SK-N-SH treated with all-trans-retinoic acid at 6 μM for 48 hours (cell line): ENCODE data around the gene PHF21B.

Experiments
- ATAC-seq: fragments of 200-7000 bp; cut with Tn5 transposase; 3 replicates; pipeline ENCODE4 v1.9.1; 2020; ENCODE audit warnings: mild to moderate bottlenecking, moderate library complexity
- ARNTL ChIP-seq: fragments of 450-650 bp; formaldehyde crosslinking; IDR thresholded peaks from 2 replicates; pipeline ENCODE4 v1.5.0; 2020; ENCODE audit warnings: low read depth, mild to moderate bottlenecking, moderate library complexity, borderline replicate concordance
- CSDC2 ChIP-seq: fragments of 250-450 bp; sonication (Bioruptor Pico); IDR thresholded peaks from 2 replicates; pipeline ENCODE4 v1.5.0; 2020; ENCODE audit warnings: mild to moderate bottlenecking, moderate library complexity
- ESRRG ChIP-seq: fragments of 250-450 bp; sonication (Bioruptor Pico); IDR thresholded peaks from 2 replicates; pipeline ENCODE4 v1.6.1; 2021; ENCODE audit warnings: mild to moderate bottlenecking
- GLIS3 ChIP-seq: fragments of 250-450 bp; sonication (Bioruptor Pico); IDR thresholded peaks from 2 replicates; pipeline ENCODE4 v1.5.0; 2020; ENCODE audit warnings: mild to moderate bottlenecking, moderate library complexity
- ISL1 ChIP-seq: fragments of 250-450 bp; sonication (Bioruptor Pico); IDR thresholded peaks from 2 replicates; pipeline ENCODE4 v2.1.2; 2022; ENCODE audit warnings: mild to moderate bottlenecking, moderate library complexity
- OSR1 ChIP-seq: fragments of 250-450 bp; sonication (Bioruptor Pico); IDR thresholded peaks from 2 replicates; pipeline ENCODE4 v1.8.0; 2022; ENCODE audit warnings: moderate library complexity, mild to moderate bottlenecking, inconsistent platforms
- PPARA ChIP-seq: fragments of 250-450 bp; sonication (Bioruptor Pico); IDR thresholded peaks from 2 replicates; pipeline ENCODE4 v1.5.0; 2020; ENCODE audit warnings: mild to moderate bottlenecking, borderline replicate concordance
- RARB ChIP-seq: fragments of 250-450 bp; sonication (Bioruptor Pico); IDR thresholded peaks from 2 replicates; pipeline ENCODE4 v1.8.0; 2021; ENCODE audit warnings: mild to moderate bottlenecking, moderate library complexity
- SNAI2 ChIP-seq: fragments of 250-450 bp; sonication (Bioruptor Pico); IDR thresholded peaks from 2 replicates; pipeline ENCODE4 v1.5.0; 2020; ENCODE audit warnings: mild to moderate bottlenecking, moderate library complexity
- TCF4 ChIP-seq: fragments of 250-450 bp; sonication (Bioruptor Pico); IDR thresholded peaks from 2 replicates; pipeline ENCODE4 v1.8.0; 2021; ENCODE audit warnings: mild to moderate bottlenecking, moderate library complexity, borderline replicate concordance
- ZFP3 ChIP-seq: fragments of 250-450 bp; sonication (Bioruptor Pico); IDR thresholded peaks from 2 replicates; pipeline ENCODE4 v1.5.0; 2020; ENCODE audit warnings: mild to moderate bottlenecking, moderate library complexity
- ZFP30 ChIP-seq: fragments of 450-650 bp; formaldehyde crosslinking; IDR thresholded peaks from 2 replicates; pipeline ENCODE4 v1.5.0; 2022; ENCODE audit warnings: mild to moderate bottlenecking, moderate library complexity
- ZNF565 ChIP-seq: fragments of 450-650 bp; formaldehyde crosslinking; conservative IDR thresholded peaks from 2 replicates; pipeline ENCODE4 v1.5.0; 2020; ENCODE audit warnings: low read depth, mild to moderate bottlenecking, moderate library complexity
- ZNF70 ChIP-seq: fragments of 450-650 bp; formaldehyde crosslinking; IDR thresholded peaks from 2 replicates; pipeline ENCODE4 v1.5.0; 2020; ENCODE audit warnings: mild to moderate bottlenecking, moderate library complexity
- ZNF8 ChIP-seq: fragments of 450-650 bp; formaldehyde crosslinking; IDR thresholded peaks from 2 replicates; pipeline ENCODE4 v1.5.0; 2020; ENCODE audit warnings: mild to moderate bottlenecking, moderate library complexity
- TF ChIP-seq, protein P1 (sequence below): fragments of 250-450 bp; sonication (Bioruptor Pico); IDR thresholded peaks from 2 replicates; pipeline ENCODE4 v1.5.1; 2020; ENCODE audit warnings: low read depth, mild to moderate bottlenecking, moderate library complexity
- TF ChIP-seq, protein P2 (sequence below): fragments of 250-450 bp; sonication (Bioruptor Pico); IDR thresholded peaks from 2 replicates; pipeline ENCODE4 v1.8.0; 2020; ENCODE audit warnings: mild to moderate bottlenecking, moderate library complexity, borderline replicate concordance
- TF ChIP-seq, protein P3 (sequence below): fragments of 250-450 bp; sonication (Bioruptor Pico); IDR thresholded peaks from 2 replicates; pipeline ENCODE4 v1.5.1; 2021; ENCODE audit warnings: mild to moderate bottlenecking, moderate library complexity
- TF ChIP-seq, protein P4 (sequence below): fragments of 250-450 bp; sonication (Bioruptor Pico); IDR thresholded peaks from 2 replicates; pipeline ENCODE4 v1.5.0; 2020; ENCODE audit warnings: mild to moderate bottlenecking, moderate library complexity
- TF ChIP-seq, protein P5 (sequence below): fragments of 250-450 bp; sonication (Bioruptor Pico); IDR thresholded peaks from 2 replicates; pipeline ENCODE4 v1.8.0; 2021; ENCODE audit warnings: low read depth, mild to moderate bottlenecking, moderate library complexity, borderline replicate concordance

PHF21B gene

DNA sequence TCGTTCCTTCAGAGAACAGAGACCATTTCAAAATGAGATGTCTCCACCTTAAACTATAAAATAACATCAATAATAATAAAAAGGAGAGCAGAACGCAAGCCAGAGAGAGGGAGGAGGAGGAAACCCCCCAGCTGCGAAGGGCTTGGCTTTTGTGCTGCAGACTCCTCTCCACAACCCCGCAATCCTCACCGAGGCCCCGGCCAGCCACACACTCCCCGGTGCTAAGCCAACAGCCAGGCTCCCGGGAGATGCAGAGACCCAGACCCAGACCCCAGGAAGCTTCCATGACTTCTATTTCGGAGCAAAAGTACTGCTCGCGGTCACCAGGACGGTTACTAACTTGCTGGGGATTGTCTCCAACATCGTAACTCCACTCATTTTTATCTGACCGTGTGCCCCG lies 10.6 kb downstream of the PHF21B start:
- no peak for ATAC-seq
- no peak for TF ChIP-seq ARNTL (CRISPR knock-in tag)
- no peak for TF ChIP-seq SNAI2 (CRISPR knock-in tag)
- TF ChIP-seq ISL1 (CRISPR knock-in tag): no peak
- TF ChIP-seq OSR1 (CRISPR knock-in tag): no peak
- TF ChIP-seq ZNF8 (CRISPR knock-in tag): no peak
- TF ChIP-seq, protein P1, sequence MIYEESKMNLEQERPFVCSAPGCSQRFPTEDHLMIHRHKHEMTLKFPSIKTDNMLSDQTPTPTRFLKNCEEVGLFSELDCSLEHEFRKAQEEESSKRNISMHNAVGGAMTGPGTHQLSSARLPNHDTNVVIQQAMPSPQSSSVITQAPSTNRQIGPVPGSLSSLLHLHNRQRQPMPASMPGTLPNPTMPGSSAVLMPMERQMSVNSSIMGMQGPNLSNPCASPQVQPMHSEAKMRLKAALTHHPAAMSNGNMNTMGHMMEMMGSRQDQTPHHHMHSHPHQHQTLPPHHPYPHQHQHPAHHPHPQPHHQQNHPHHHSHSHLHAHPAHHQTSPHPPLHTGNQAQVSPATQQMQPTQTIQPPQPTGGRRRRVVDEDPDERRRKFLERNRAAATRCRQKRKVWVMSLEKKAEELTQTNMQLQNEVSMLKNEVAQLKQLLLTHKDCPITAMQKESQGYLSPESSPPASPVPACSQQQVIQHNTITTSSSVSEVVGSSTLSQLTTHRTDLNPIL (CRISPR knock-in tag): no peak
- TF ChIP-seq RARB (CRISPR knock-in tag): no peak
- no peak for TF ChIP-seq GLIS3 (CRISPR knock-in tag)
- no peak for TF ChIP-seq ZNF70 (CRISPR knock-in tag)
- TF ChIP-seq, protein P2, sequence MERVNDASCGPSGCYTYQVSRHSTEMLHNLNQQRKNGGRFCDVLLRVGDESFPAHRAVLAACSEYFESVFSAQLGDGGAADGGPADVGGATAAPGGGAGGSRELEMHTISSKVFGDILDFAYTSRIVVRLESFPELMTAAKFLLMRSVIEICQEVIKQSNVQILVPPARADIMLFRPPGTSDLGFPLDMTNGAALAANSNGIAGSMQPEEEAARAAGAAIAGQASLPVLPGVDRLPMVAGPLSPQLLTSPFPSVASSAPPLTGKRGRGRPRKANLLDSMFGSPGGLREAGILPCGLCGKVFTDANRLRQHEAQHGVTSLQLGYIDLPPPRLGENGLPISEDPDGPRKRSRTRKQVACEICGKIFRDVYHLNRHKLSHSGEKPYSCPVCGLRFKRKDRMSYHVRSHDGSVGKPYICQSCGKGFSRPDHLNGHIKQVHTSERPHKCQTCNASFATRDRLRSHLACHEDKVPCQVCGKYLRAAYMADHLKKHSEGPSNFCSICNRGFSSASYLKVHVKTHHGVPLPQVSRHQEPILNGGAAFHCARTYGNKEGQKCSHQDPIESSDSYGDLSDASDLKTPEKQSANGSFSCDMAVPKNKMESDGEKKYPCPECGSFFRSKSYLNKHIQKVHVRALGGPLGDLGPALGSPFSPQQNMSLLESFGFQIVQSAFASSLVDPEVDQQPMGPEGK (CRISPR knock-in tag): no peak
- TF ChIP-seq ZFP3 (CRISPR knock-in tag): no peak
- TF ChIP-seq, protein P3, sequence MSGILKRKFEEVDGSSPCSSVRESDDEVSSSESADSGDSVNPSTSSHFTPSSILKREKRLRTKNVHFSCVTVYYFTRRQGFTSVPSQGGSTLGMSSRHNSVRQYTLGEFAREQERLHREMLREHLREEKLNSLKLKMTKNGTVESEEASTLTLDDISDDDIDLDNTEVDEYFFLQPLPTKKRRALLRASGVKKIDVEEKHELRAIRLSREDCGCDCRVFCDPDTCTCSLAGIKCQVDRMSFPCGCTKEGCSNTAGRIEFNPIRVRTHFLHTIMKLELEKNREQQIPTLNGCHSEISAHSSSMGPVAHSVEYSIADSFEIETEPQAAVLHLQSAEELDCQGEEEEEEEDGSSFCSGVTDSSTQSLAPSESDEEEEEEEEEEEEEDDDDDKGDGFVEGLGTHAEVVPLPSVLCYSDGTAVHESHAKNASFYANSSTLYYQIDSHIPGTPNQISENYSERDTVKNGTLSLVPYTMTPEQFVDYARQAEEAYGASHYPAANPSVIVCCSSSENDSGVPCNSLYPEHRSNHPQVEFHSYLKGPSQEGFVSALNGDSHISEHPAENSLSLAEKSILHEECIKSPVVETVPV (CRISPR knock-in tag): no peak
- no peak for TF ChIP-seq PPARA (CRISPR knock-in tag)
- TF ChIP-seq ESRRG: no peak

DNA sequence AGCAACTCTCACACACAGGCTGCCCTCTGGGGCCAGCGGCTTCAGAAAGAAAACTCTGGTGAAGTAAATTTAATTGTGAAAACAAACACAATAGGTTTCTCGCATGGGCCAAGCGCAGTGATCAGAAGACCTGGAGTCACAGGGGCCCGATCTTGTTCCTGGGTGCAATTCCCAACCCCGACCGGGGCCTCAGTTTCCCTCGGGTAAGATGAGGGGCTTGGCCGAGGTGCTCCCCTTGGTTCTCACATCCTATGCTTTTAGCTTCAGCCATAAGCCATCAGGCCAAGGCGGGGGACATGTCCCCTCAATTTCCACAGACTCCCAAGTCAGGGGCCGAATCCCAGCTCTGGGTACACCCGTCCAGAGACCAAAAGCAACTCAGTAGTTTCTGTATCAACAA lies 11.5 kb downstream of the PHF21B start:
- no peak for TF ChIP-seq ESRRG
- no peak for TF ChIP-seq TCF4 (CRISPR knock-in tag)
- TF ChIP-seq ARNTL (CRISPR knock-in tag): no peak
- TF ChIP-seq, protein P2 (CRISPR knock-in tag): no peak
- no peak for TF ChIP-seq SNAI2 (CRISPR knock-in tag)
- TF ChIP-seq OSR1 (CRISPR knock-in tag): no peak
- no peak for TF ChIP-seq CSDC2 (CRISPR knock-in tag)
- TF ChIP-seq ZNF70 (CRISPR knock-in tag): no peak
- TF ChIP-seq, protein P4, sequence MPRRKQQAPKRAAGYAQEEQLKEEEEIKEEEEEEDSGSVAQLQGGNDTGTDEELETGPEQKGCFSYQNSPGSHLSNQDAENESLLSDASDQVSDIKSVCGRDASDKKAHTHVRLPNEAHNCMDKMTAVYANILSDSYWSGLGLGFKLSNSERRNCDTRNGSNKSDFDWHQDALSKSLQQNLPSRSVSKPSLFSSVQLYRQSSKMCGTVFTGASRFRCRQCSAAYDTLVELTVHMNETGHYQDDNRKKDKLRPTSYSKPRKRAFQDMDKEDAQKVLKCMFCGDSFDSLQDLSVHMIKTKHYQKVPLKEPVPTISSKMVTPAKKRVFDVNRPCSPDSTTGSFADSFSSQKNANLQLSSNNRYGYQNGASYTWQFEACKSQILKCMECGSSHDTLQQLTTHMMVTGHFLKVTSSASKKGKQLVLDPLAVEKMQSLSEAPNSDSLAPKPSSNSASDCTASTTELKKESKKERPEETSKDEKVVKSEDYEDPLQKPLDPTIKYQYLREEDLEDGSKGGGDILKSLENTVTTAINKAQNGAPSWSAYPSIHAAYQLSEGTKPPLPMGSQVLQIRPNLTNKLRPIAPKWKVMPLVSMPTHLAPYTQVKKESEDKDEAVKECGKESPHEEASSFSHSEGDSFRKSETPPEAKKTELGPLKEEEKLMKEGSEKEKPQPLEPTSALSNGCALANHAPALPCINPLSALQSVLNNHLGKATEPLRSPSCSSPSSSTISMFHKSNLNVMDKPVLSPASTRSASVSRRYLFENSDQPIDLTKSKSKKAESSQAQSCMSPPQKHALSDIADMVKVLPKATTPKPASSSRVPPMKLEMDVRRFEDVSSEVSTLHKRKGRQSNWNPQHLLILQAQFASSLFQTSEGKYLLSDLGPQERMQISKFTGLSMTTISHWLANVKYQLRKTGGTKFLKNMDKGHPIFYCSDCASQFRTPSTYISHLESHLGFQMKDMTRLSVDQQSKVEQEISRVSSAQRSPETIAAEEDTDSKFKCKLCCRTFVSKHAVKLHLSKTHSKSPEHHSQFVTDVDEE: no peak
- TF ChIP-seq, protein P3 (CRISPR knock-in tag): no peak
- TF ChIP-seq, protein P5, sequence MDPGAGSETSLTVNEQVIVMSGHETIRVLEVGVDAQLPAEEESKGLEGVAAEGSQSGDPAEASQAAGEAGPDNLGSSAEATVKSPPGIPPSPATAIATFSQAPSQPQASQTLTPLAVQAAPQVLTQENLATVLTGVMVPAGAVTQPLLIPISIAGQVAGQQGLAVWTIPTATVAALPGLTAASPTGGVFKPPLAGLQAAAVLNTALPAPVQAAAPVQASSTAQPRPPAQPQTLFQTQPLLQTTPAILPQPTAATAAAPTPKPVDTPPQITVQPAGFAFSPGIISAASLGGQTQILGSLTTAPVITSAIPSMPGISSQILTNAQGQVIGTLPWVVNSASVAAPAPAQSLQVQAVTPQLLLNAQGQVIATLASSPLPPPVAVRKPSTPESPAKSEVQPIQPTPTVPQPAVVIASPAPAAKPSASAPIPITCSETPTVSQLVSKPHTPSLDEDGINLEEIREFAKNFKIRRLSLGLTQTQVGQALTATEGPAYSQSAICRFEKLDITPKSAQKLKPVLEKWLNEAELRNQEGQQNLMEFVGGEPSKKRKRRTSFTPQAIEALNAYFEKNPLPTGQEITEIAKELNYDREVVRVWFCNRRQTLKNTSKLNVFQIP (CRISPR knock-in tag): no peak
- no peak for TF ChIP-seq ZNF565 (CRISPR knock-in tag)
- no peak for TF ChIP-seq ZFP30
- no peak for TF ChIP-seq GLIS3 (CRISPR knock-in tag)
- TF ChIP-seq ZFP3 (CRISPR knock-in tag): no peak
- no peak for TF ChIP-seq ZNF8 (CRISPR knock-in tag)
- no peak for ATAC-seq
